GM19240 (cell line): Measurements from ENCODE around the gene KRT72.

ENCODE experiments used
- DNase-seq: peaks from one replicate; pipeline ENCODE4 v3.0.0; 2011; ENCODE audit warnings: low spot score; ENCODE audit not compliant: insufficient read length

The KRT72 gene

GRCh38 chr12:52630599-52631200 is 29.4 kb upstream of the KRT72 start:
- DNase-seq: no peak

GRCh38 chr12:52630008-52630500 is 28.8 kb upstream of the KRT72 start:
- DNase-seq: no peak

- no peak for DNase-seq
These were observed 28.2 kb upstream of the KRT72 start for GRCh38 chr12:52629281-52630007.

- no peak for DNase-seq
These were observed 27.6 kb upstream of the KRT72 start for GRCh38 chr12:52628841-52629240.

GRCh38 chr12:52628111-52628507 is 26.8 kb upstream of the KRT72 start:
- DNase-seq: no peak

GRCh38 chr12:52627395-52628110 is 26.3 kb upstream of the KRT72 start:
- no peak for DNase-seq

- DNase-seq: no peak
These were observed 21.1 kb upstream of the KRT72 start for GRCh38 chr12:52622349-52622748.

- DNase-seq: no peak
These were observed 17.6 kb upstream of the KRT72 start for GRCh38 chr12:52618866-52619265.

GRCh38 chr12:52618216-52618615 is 17.0 kb upstream of the KRT72 start, which contains the start of gene KRT73:
KRT73 (minus strand) TSS chr12:52618559; CDS start chr12:52618524, 35 bp downstream.
- DNase-seq: no peak

GRCh38 chr12:52617403-52617785 is 16.1 kb upstream of the KRT72 start:
- no peak for DNase-seq

GRCh38 chr12:52616680-52617402 is 15.6 kb upstream of the KRT72 start:
- DNase-seq: no peak

GRCh38 chr12:52615912-52616311 is 14.6 kb upstream of the KRT72 start:
- no peak for DNase-seq

- no peak for DNase-seq
These were observed 14.1 kb upstream of the KRT72 start for GRCh38 chr12:52615208-52615868.

GRCh38 chr12:52614381-52615207 is 13.3 kb upstream of the KRT72 start:
- DNase-seq: no peak

GRCh38 chr12:52613384-52614030 is 12.2 kb upstream of the KRT72 start:
- DNase-seq: no peak

GRCh38 chr12:52612431-52613383 is 11.4 kb upstream of the KRT72 start:
- no peak for DNase-seq

GRCh38 chr12:52611080-52611468 is 9.8 kb upstream of the KRT72 start:
- DNase-seq: no peak

- no peak for DNase-seq
These were observed 7.8 kb upstream of the KRT72 start for GRCh38 chr12:52608826-52609630.
